ENCODE data around the gene C16orf96.

DNA sequence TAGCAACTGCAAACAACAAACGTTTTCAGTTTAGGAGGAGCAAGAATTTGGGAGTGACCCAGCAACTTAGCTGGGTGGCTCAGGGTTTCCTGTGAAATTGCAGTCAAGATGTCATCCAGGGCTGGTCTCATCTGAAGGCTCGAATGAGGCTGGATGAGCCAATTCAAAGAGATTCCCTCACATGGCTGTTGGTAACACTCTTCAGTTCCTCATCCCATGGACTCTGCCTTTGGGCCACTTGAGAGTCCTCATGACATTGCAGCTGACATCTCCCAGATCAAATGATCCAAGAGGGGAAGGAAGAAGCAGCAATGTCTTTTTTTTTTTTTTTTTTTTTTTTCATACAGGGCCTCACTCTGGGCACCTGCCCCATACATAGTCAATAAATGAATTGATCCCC, 32.2 kb downstream of the C16orf96 start:
- TF ChIP-seq EZH2 (IDR thresholded peaks at IDR 0.05; ENCODE audit: borderline replicate concordance, low read depth, low read length, severe bottlenecking) = no peak
- TF ChIP-seq, protein P1, sequence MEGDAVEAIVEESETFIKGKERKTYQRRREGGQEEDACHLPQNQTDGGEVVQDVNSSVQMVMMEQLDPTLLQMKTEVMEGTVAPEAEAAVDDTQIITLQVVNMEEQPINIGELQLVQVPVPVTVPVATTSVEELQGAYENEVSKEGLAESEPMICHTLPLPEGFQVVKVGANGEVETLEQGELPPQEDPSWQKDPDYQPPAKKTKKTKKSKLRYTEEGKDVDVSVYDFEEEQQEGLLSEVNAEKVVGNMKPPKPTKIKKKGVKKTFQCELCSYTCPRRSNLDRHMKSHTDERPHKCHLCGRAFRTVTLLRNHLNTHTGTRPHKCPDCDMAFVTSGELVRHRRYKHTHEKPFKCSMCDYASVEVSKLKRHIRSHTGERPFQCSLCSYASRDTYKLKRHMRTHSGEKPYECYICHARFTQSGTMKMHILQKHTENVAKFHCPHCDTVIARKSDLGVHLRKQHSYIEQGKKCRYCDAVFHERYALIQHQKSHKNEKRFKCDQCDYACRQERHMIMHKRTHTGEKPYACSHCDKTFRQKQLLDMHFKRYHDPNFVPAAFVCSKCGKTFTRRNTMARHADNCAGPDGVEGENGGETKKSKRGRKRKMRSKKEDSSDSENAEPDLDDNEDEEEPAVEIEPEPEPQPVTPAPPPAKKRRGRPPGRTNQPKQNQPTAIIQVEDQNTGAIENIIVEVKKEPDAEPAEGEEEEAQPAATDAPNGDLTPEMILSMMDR (IDR thresholded peaks at IDR 0.05; ENCODE audit: borderline replicate concordance, extremely low read depth, low read length, poor library complexity, severe bottlenecking) = no peak
